ENCODE data around the gene RHBDD2.

DNA sequence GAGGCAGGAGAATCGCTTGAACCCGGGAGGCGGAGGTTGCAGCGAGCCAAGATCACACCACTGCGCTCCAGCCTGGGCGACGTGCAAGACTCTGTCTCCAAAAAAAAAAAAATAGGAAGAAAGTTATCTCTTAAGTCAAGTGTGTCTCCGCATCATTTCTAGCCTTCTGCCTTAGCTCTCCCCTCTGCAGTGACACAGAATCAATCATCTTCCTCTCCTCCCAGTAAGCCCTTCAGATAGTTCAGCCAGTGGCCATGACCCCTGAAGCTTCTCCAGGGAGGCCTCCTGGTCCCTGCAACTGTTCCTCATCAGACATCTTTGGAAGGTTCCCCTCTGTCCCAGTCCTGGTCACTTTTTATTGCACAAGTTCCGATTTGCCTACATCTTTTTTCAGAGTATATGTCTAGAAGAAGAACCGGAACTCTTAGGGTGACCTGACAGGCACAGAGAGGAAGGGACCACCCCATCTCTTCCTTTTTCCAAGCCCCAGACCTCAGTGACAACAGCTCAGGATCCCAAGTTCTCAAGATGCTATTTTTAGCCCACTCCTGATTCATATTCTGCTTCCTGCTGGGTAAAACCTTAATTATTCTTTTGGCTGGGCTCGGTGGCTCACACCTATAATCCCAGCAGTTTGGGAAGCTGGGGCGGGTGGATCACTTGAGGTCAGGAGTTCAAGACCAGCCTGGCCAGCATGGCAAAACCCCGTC, 6.6 kb upstream of the RHBDD2 start:
- TF ChIP-seq, protein P1, sequence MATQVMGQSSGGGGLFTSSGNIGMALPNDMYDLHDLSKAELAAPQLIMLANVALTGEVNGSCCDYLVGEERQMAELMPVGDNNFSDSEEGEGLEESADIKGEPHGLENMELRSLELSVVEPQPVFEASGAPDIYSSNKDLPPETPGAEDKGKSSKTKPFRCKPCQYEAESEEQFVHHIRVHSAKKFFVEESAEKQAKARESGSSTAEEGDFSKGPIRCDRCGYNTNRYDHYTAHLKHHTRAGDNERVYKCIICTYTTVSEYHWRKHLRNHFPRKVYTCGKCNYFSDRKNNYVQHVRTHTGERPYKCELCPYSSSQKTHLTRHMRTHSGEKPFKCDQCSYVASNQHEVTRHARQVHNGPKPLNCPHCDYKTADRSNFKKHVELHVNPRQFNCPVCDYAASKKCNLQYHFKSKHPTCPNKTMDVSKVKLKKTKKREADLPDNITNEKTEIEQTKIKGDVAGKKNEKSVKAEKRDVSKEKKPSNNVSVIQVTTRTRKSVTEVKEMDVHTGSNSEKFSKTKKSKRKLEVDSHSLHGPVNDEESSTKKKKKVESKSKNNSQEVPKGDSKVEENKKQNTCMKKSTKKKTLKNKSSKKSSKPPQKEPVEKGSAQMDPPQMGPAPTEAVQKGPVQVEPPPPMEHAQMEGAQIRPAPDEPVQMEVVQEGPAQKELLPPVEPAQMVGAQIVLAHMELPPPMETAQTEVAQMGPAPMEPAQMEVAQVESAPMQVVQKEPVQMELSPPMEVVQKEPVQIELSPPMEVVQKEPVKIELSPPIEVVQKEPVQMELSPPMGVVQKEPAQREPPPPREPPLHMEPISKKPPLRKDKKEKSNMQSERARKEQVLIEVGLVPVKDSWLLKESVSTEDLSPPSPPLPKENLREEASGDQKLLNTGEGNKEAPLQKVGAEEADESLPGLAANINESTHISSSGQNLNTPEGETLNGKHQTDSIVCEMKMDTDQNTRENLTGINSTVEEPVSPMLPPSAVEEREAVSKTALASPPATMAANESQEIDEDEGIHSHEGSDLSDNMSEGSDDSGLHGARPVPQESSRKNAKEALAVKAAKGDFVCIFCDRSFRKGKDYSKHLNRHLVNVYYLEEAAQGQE (IDR thresholded peaks at IDR 0.05; ENCODE audit: low read depth) = no peak
- TF ChIP-seq EP300 (IDR thresholded peaks at IDR 0.05; ENCODE audit: borderline replicate concordance) (no peak), YY1 (IDR thresholded peaks at IDR 0.05; ENCODE audit: low read depth) (no peak), TAF1 (IDR thresholded peaks at IDR 0.05; ENCODE audit: low read depth) (no peak), CEBPB (IDR thresholded peaks at IDR 0.05) (no peak), CREB1 (IDR thresholded peaks at IDR 0.05; ENCODE audit: low read depth) (no peak), RAD21 (IDR thresholded peaks at IDR 0.05; ENCODE audit: low read depth) (no peak), ZBTB7A (IDR thresholded peaks at IDR 0.05; ENCODE audit: low read depth) (no peak), NFIC (IDR thresholded peaks at IDR 0.05) (no peak), FOXM1 (IDR thresholded peaks at IDR 0.05; ENCODE audit: borderline replicate concordance, low read depth) (no peak), EGR1 (IDR thresholded peaks at IDR 0.05) (no peak), TCF12 (IDR thresholded peaks at IDR 0.05; ENCODE audit: low read depth) (no peak)
- TF ChIP-seq, protein P2, sequence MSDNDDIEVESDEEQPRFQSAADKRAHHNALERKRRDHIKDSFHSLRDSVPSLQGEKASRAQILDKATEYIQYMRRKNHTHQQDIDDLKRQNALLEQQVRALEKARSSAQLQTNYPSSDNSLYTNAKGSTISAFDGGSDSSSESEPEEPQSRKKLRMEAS (IDR thresholded peaks at IDR 0.05) = no peak
